ENCODE data around the gene SENP8. TPM values are rescaled to one million over a fixed set of nuclear protein-coding genes. Genes with fewer than 3 reads are reported as not detected.
"Not testable (repeated sequence)": the region's sequence is repeated elsewhere in the genome, so short reads cannot be mapped to it uniquely, and the experiment has no call there.

Gene SENP8
- total RNA-seq (2014; rRNA removed; shearing (Covaris generic)), result 1.4 and 4.4 TPM in 2 replicates

- peak; percentile 99 for DNase-seq (ENCODE audit: low spot score)
- in situ Hi-C loops (cut with HindIII; ENCODE audit: low sequenced_read_pairs), result no loop called here
These were observed at the start of gene SENP8, which contains the start of gene MYO9A for GRCh38 chr15:72118017-72118978. SENP8 (plus strand) TSS chr15:72118403; CDS start chr15:72139624, 21,221 bp downstream. MYO9A (minus strand) TSS chr15:72118150; CDS start chr15:72046563, 71,587 bp downstream.

GRCh38 chr15:72068856-72069255 lies 49.3 kb upstream of the SENP8 start:
- in situ Hi-C loops (cut with HindIII; ENCODE audit: low sequenced_read_pairs), result no loop called here
- DNase-seq (ENCODE audit: low spot score), result no peak

- in situ Hi-C loops (cut with HindIII; ENCODE audit: low sequenced_read_pairs), result no loop called here
- DNase-seq (ENCODE audit: low spot score), result no peak
These were observed 47.3 kb upstream of the SENP8 start for GRCh38 chr15:72070817-72071447.

- in situ Hi-C loops (cut with HindIII; ENCODE audit: low sequenced_read_pairs), result not testable (repeated sequence)
These were observed 46.8 kb upstream of the SENP8 start for GRCh38 chr15:72071448-72071825.

GRCh38 chr15:72074335-72075060 lies 43.7 kb upstream of the SENP8 start:
- in situ Hi-C loops (cut with HindIII; ENCODE audit: low sequenced_read_pairs), result no loop called here
- no peak for DNase-seq (ENCODE audit: low spot score)

More at GRCh38 chr15:72071448-72071825, 46.8 kb upstream of the SENP8 start:
- DNase-seq (ENCODE audit: low spot score), result not testable (repeated sequence)

GRCh38 chr15:72077950-72078349 lies 40.3 kb upstream of the SENP8 start:
- in situ Hi-C loops (cut with HindIII; ENCODE audit: low sequenced_read_pairs), result no loop called here
- DNase-seq (ENCODE audit: low spot score), result no peak

GRCh38 chr15:72078887-72079286 lies 39.3 kb upstream of the SENP8 start:
- in situ Hi-C loops (cut with HindIII; ENCODE audit: low sequenced_read_pairs), result no loop called here
- no peak for DNase-seq (ENCODE audit: low spot score)

GRCh38 chr15:72082176-72082575 lies 36.0 kb upstream of the SENP8 start:
- in situ Hi-C loops (cut with HindIII; ENCODE audit: low sequenced_read_pairs), result no loop called here
- no peak for DNase-seq (ENCODE audit: low spot score)

GRCh38 chr15:72086010-72086697 lies 32.0 kb upstream of the SENP8 start:
- in situ Hi-C loops (cut with HindIII; ENCODE audit: low sequenced_read_pairs), result no loop called here
- no peak for DNase-seq (ENCODE audit: low spot score)

GRCh38 chr15:72086920-72087648 lies 31.1 kb upstream of the SENP8 start:
- no peak for DNase-seq (ENCODE audit: low spot score)
- in situ Hi-C loops (cut with HindIII; ENCODE audit: low sequenced_read_pairs), result no loop called here

GRCh38 chr15:72092006-72092405 lies 26.2 kb upstream of the SENP8 start:
- in situ Hi-C loops (cut with HindIII; ENCODE audit: low sequenced_read_pairs), result no loop called here
- no peak for DNase-seq (ENCODE audit: low spot score)

GRCh38 chr15:72092691-72093090 lies 25.5 kb upstream of the SENP8 start:
- DNase-seq (ENCODE audit: low spot score), result no peak
- in situ Hi-C loops (cut with HindIII; ENCODE audit: low sequenced_read_pairs), result no loop called here

GRCh38 chr15:72096796-72097195 lies 21.4 kb upstream of the SENP8 start:
- in situ Hi-C loops (cut with HindIII; ENCODE audit: low sequenced_read_pairs), result no loop called here
- DNase-seq (ENCODE audit: low spot score), result no peak

GRCh38 chr15:72098040-72098439 lies 20.2 kb upstream of the SENP8 start:
- in situ Hi-C loops (cut with HindIII; ENCODE audit: low sequenced_read_pairs), result no loop called here
- no peak for DNase-seq (ENCODE audit: low spot score)

GRCh38 chr15:72099155-72099554 lies 19.0 kb upstream of the SENP8 start:
- in situ Hi-C loops (cut with HindIII; ENCODE audit: low sequenced_read_pairs), result no loop called here
- no peak for DNase-seq (ENCODE audit: low spot score)

- DNase-seq (ENCODE audit: low spot score); in situ Hi-C loops (cut with HindIII; ENCODE audit: low sequenced_read_pairs): not testable (repeated sequence)
These were observed 17.7 kb upstream of the SENP8 start for GRCh38 chr15:72100551-72100950.

- in situ Hi-C loops (cut with HindIII; ENCODE audit: low sequenced_read_pairs), result no loop called here
- DNase-seq (ENCODE audit: low spot score), result no peak
These were observed 13.1 kb upstream of the SENP8 start for GRCh38 chr15:72105111-72105510.

- in situ Hi-C loops (cut with HindIII; ENCODE audit: low sequenced_read_pairs), result no loop called here
- DNase-seq (ENCODE audit: low spot score), result no peak
These were observed 12.1 kb upstream of the SENP8 start for GRCh38 chr15:72106068-72106467.
